B cell (primary cell): Measurements from ENCODE around the gene ADAMTS13.

Experiments used
- EZH2 ChIP-seq: IDR thresholded peaks from 2 replicates; pipeline ENCODE4 v1.6.1; 2012; ENCODE audit warnings: borderline replicate concordance, low read depth, mild to moderate bottlenecking, moderate library complexity, low read length; ENCODE audit not compliant: insufficient read depth, poor library complexity, severe bottlenecking
- TF ChIP-seq, protein P1 (sequence below): fragments of 200-600 bp; IDR thresholded peaks from one replicate; pipeline ENCODE4 v1.8.0; 2022; ENCODE audit warnings: antibody characterized with exemption, mild to moderate bottlenecking

DNA sequence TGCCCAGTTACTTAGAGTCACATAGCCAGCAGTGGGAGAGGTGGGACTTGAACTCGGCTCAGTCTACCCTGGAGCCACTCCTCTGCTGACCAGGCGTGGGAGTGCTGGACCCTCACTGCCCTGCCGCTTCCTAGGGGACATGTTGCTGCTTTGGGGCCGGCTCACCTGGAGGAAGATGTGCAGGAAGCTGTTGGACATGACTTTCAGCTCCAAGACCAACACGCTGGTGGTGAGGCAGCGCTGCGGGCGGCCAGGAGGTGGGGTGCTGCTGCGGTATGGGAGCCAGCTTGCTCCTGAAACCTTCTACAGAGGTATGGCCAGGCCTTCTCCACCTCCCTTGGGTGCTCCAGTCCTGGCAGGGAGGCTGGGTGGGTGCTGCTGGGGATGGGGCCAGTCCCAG, 34.2 kb downstream of the ADAMTS13 start:
- TF ChIP-seq, protein P1, sequence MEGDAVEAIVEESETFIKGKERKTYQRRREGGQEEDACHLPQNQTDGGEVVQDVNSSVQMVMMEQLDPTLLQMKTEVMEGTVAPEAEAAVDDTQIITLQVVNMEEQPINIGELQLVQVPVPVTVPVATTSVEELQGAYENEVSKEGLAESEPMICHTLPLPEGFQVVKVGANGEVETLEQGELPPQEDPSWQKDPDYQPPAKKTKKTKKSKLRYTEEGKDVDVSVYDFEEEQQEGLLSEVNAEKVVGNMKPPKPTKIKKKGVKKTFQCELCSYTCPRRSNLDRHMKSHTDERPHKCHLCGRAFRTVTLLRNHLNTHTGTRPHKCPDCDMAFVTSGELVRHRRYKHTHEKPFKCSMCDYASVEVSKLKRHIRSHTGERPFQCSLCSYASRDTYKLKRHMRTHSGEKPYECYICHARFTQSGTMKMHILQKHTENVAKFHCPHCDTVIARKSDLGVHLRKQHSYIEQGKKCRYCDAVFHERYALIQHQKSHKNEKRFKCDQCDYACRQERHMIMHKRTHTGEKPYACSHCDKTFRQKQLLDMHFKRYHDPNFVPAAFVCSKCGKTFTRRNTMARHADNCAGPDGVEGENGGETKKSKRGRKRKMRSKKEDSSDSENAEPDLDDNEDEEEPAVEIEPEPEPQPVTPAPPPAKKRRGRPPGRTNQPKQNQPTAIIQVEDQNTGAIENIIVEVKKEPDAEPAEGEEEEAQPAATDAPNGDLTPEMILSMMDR: no peak
- no peak for TF ChIP-seq EZH2
